ENCODE results near the gene MYO1D.

MYO1D gene

DNA sequence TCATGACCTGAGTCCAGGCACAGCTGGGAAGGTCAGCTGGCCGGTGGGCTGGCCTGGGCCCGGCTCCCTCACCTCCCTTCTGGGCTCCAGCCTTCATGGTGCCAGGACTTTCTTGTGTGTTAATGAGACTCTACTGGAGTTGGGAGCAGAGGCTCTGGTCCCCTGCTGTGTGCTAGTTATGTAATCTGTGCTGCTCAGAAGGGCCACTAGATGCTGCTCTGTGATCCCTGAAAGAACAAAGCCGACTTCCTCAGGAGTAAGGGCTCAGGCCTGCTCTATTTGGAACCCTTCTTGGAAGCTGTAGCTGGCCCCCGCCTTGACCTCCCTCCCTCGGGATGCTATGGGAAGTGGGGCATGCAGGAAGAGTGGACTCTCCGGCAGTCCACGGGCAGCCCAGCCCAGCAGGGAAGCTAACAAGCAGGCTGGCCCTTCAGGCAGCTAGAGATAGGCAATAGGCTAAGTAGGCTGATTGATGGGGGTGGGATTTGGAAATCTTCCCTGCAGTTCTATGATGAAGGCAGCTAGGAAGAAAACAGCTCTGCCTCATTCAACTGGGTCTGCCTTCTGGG, 393.4 kb downstream of the MYO1D start:
- no peak overlapping the region for H3K27ac Mint-ChIP-seq
- H3K9me3 Mint-ChIP-seq, result no peaks in the 10 kb centered on the region
- H3K4me3 Mint-ChIP-seq, result no peak overlapping the region
- H3K27me3 Mint-ChIP-seq (ENCODE audit: low read depth), result peaks cover 3% of the 10 kb centered on the region
- H3K36me3 Mint-ChIP-seq (ENCODE audit: low read depth), result peaks cover 32% of the 10 kb centered on the region
- H3K4me1 Mint-ChIP-seq (ENCODE audit: low read depth), result peaks cover 13% of the 10 kb centered on the region

DNA sequence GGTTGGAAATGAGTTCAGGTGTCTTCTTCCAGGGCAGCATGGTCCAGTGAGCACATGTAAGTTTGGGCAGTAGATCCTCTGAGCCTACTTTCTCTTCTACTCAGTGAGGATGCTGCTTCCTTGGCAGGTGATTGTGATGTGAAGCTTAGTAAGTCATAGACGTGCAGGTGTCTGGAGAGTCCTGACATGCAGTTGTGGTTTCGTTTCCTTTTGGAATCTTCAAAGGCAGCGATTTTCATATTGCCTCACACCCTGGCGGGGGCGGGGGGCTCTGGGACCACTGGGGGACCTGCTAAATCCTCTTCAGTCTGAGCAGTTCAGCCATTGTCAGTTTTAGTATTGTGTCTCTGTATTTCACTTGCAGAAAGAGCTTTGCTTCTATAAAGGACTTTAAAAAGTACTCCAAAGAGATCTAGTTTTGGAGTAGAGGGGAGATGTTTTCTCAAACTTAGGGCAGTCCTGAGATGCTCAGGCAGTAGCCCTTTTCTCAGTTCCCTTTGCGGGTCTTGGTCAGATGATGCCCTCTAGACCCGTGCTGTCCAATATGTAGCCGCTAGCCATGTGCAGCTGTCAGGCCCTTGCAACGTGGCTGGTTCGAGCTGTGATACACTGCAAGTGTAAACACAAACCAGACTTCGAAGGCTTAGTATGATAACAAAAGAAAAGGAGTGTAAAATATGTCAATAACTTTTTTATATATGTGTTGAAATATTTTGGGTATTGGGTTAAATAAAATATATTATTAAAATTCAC, 394.2 kb downstream of the MYO1D start:
- H3K4me1 Mint-ChIP-seq (ENCODE audit: low read depth), result peaks cover 7% of the 10 kb centered on the region
- peaks cover 3% of the 10 kb centered on the region for H3K27me3 Mint-ChIP-seq (ENCODE audit: low read depth)
- no peak overlapping the region for H3K27ac Mint-ChIP-seq
- no peaks in the 10 kb centered on the region for H3K9me3 Mint-ChIP-seq
- peaks cover 35% of the 10 kb centered on the region for H3K36me3 Mint-ChIP-seq (ENCODE audit: low read depth)
- H3K4me3 Mint-ChIP-seq, result no peak overlapping the region

DNA sequence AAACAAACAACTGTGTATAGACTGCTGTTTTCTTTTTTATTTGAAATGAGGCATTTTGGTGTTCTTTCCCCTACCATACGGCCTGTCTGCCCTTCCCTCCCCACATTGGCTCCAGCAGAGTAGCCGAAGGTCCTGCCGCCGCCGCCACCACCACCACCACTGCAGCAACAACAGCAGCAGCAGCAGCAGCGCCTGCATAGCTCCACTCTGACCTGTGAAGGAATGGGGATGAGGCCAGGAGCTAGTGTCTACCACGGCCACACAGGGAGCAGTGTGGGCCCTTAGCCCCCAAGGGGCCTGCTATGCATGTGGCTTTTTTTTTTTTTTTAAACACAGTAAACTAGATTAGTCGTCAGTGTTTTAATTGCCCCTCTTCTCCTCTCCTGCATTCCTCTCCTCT, 395.7 kb downstream of the MYO1D start:
- Mint-ChIP-seq H3K9me3 (no peaks in the 10 kb centered on the region), H3K4me1 (ENCODE audit: low read depth) (peaks cover 4% of the 10 kb centered on the region), H3K36me3 (ENCODE audit: low read depth) (peaks cover 41% of the 10 kb centered on the region), H3K27ac (no peak overlapping the region), H3K4me3 (no peak overlapping the region), H3K27me3 (ENCODE audit: low read depth) (peaks cover 3% of the 10 kb centered on the region)

DNA sequence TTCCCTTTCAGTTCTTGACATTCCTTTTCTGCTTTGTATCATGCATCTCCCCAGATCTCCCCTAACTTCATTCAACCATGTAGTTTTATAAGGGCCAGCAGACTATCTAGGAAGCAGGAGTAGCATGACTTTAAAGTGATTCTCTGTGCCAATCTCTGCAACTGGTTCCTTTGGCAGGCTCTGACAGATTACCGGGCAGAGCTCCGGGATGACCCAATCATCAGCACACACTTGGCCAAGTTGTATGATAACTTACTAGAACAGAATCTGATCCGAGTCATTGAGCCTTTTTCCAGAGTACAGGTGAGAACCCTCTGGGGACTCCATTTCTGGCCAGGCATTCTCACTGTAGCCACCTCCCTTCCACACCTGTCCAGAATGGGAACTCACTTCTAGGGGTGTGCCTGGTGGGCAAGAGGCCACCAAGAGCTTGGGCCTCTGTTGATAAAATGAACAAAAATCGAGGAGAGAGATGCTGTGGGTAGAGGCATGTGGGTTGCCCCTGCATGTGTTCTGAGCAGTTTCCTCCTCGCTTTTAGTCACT, 397.8 kb downstream of the MYO1D start:
- no peaks in the 10 kb centered on the region for H3K9me3 Mint-ChIP-seq
- H3K4me3 Mint-ChIP-seq, result no peak overlapping the region
- H3K27ac Mint-ChIP-seq, result no peak overlapping the region
- peaks cover 52% of the 10 kb centered on the region for H3K36me3 Mint-ChIP-seq (ENCODE audit: low read depth)
- H3K4me1 Mint-ChIP-seq (ENCODE audit: low read depth), result no peaks in the 10 kb centered on the region
- no peaks in the 10 kb centered on the region for H3K27me3 Mint-ChIP-seq (ENCODE audit: low read depth)

DNA sequence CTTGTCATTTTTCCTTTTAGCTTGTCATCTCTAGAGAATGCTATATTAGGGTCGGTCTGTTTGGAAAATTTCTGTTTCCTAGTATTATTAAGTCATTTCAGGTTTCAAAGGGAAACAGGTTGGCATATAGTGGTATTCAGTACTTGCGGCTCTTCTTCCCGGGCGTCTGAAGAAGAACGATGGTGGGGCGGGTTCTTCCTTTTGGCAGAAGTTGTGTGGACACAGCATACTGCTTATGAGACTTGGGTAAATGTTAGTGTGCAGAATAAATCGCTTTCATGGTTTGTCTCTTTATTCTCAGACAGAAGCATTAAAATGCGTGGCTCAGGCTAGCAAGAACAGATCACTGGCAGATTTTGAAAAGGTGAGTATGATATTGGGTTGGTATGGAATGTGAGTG, 399.7 kb downstream of the MYO1D start:
- Mint-ChIP-seq H3K9me3 (no peaks in the 10 kb centered on the region), H3K4me1 (ENCODE audit: low read depth) (no peaks in the 10 kb centered on the region), H3K27ac (no peak overlapping the region), H3K36me3 (ENCODE audit: low read depth) (peaks cover 57% of the 10 kb centered on the region), H3K27me3 (ENCODE audit: low read depth) (no peaks in the 10 kb centered on the region), H3K4me3 (no peak overlapping the region)

DNA sequence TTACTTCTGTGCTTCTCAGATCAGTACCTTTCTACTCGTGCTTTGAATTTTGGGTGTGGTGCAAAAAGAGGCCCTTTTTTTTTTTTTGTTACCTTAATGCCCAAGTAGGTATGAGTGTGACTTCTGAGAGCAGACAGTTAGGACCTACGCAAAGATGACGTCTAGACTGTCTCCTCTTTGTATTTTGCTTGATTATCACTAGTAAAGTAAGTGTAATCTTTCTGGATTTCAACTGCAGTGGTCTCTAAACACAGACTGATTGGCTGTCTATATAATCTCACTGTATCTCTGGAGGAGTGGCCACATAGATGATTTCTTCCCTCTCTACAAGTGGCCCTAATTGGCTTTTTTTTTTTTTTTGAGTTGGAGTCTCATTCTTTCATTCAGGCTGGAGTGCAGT, 401.7 kb downstream of the MYO1D start:
- H3K27me3 Mint-ChIP-seq (ENCODE audit: low read depth), result no peaks in the 10 kb centered on the region
- H3K27ac Mint-ChIP-seq, result no peak overlapping the region
- peaks cover 61% of the 10 kb centered on the region for H3K36me3 Mint-ChIP-seq (ENCODE audit: low read depth)
- H3K4me1 Mint-ChIP-seq (ENCODE audit: low read depth), result peaks cover 2% of the 10 kb centered on the region
- H3K4me3 Mint-ChIP-seq, result no peak overlapping the region
- H3K9me3 Mint-ChIP-seq, result no peaks in the 10 kb centered on the region

DNA sequence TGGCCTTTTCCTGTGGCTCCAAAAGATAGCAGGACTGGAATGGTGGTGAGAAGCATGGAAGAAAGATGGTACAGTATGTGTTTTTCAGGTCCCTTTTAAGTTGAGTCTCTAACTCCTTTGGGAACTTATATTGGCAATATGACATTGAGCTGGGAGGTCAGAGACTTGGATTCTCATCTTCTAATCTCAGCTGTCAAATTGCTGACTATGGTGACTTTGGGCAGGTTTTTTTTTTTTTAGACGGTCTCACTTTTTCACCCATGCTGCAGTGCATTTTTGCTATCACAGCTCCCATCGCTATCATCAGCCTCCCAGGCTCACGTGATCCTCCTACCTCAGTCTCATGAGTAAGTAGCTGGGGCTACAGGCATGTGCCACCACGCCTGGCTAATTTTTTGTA, 405.3 kb downstream of the MYO1D start:
- peaks cover 2% of the 10 kb centered on the region for H3K4me1 Mint-ChIP-seq (ENCODE audit: low read depth)
- no peaks in the 10 kb centered on the region for H3K9me3 Mint-ChIP-seq
- H3K27ac Mint-ChIP-seq, result no peak overlapping the region
- no peak overlapping the region for H3K4me3 Mint-ChIP-seq
- no peaks in the 10 kb centered on the region for H3K27me3 Mint-ChIP-seq (ENCODE audit: low read depth)
- peaks cover 55% of the 10 kb centered on the region for H3K36me3 Mint-ChIP-seq (ENCODE audit: low read depth)

DNA sequence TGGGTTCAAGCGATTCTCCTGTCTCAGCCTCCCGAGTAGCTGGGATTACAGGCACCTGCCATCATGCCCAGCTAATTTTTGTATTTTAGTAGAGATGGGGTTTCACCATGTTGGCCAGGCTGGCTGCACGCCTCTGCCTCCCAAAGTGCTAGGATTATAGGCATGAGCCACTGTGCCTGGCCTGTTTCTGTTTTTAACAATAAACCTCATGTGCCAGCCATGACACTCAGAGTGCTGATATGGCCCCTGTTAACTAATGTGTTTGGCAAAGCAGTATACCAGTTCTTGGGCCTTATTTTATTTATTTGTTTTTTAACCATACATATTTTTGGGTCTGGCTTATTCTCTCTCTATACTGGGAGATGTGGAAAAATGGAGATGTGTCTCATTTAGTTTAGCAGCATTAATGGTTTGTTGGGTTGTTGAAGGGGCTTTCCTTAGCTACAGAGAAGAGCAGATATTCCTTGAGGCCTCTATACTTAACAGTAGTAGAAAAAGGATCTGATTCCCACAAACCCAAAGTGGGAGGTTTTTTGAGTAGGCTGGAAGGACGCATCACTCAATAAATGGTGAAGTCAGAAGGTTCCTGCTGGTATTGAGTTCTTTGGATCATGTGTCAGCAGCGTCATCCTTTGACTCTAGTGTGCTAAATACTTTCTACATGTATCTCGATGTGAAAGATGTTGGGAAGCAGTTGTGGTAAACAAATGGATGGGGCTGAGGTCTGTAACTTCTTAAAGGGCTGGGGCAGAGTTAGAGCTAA, 406.3 kb downstream of the MYO1D start:
- H3K36me3 Mint-ChIP-seq (ENCODE audit: low read depth), result peaks cover 58% of the 10 kb centered on the region
- H3K4me1 Mint-ChIP-seq (ENCODE audit: low read depth), result peaks cover 2% of the 10 kb centered on the region
- H3K4me3 Mint-ChIP-seq, result no peak overlapping the region
- no peaks in the 10 kb centered on the region for H3K27me3 Mint-ChIP-seq (ENCODE audit: low read depth)
- no peaks in the 10 kb centered on the region for H3K9me3 Mint-ChIP-seq
- H3K27ac Mint-ChIP-seq, result no peak overlapping the region

DNA sequence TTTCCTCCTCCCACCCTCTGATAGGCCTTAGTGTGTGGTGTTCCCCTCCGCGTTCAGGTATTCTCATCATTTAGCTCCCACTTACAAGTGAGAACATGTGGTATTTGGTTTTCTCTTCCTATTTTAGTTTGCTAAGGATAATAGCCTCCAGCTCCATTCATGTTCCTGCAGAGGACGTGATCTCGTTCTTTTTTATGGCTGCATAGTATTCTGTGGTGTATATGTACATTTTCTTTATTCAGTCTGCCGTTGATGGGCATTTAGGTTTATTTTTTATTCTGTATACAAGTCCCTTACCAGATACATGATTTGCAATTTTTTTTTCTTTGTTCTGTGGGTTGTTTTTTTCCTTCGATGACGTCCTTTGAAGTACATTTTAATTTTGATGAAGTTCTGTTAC, 409.0 kb downstream of the MYO1D start:
- Mint-ChIP-seq H3K27me3 (ENCODE audit: low read depth) (no peaks in the 10 kb centered on the region), H3K4me1 (ENCODE audit: low read depth) (peaks cover 2% of the 10 kb centered on the region), H3K9me3 (no peaks in the 10 kb centered on the region), H3K36me3 (ENCODE audit: low read depth) (peaks cover 49% of the 10 kb centered on the region), H3K4me3 (no peak overlapping the region), H3K27ac (no peak overlapping the region)

DNA sequence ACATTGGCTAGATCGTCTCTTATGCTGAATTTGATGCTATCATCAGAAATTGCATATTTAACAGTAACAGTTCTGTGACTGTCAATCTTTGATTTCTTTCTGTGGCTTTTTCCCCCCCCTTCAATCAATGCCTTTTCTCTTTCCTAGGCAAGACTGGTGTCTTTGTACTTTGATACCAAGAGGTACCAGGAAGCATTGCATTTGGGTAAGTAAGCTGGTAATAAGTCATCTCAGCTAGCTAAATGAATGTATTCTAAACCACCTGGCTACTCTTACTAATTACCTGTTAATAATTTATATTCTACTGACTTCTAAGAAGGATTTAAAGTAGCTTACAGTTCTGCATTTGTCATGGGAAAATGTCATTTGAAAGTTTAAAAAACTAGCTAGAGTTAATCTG, 412.6 kb downstream of the MYO1D start:
- no peaks in the 10 kb centered on the region for H3K27me3 Mint-ChIP-seq (ENCODE audit: low read depth)
- H3K9me3 Mint-ChIP-seq, result no peaks in the 10 kb centered on the region
- H3K4me1 Mint-ChIP-seq (ENCODE audit: low read depth), result peaks cover 9% of the 10 kb centered on the region
- H3K36me3 Mint-ChIP-seq (ENCODE audit: low read depth), result peaks cover 45% of the 10 kb centered on the region
- no peak overlapping the region for H3K4me3 Mint-ChIP-seq
- H3K27ac Mint-ChIP-seq, result no peak overlapping the region

DNA sequence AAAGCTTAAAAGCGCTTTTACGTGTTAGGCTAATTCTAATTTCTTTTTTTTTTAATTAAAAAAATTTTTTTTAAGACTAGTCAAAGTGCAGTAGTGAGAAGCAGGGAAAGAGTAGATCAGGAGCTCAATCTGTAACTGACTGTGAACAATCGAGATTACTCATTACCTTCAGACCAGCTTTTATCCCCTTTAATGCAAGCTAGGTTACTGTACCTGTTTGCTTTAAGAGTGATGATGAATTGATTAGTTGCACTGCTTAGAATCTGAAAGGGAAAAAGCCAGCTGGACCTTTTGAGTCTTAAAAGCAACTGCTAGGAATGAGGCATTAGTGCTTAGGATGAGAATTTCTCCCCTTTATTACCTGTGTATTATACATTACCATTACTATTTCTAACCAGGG, 413.6 kb downstream of the MYO1D start:
- Mint-ChIP-seq H3K4me3 (no peak overlapping the region), H3K9me3 (no peaks in the 10 kb centered on the region)

DNA sequence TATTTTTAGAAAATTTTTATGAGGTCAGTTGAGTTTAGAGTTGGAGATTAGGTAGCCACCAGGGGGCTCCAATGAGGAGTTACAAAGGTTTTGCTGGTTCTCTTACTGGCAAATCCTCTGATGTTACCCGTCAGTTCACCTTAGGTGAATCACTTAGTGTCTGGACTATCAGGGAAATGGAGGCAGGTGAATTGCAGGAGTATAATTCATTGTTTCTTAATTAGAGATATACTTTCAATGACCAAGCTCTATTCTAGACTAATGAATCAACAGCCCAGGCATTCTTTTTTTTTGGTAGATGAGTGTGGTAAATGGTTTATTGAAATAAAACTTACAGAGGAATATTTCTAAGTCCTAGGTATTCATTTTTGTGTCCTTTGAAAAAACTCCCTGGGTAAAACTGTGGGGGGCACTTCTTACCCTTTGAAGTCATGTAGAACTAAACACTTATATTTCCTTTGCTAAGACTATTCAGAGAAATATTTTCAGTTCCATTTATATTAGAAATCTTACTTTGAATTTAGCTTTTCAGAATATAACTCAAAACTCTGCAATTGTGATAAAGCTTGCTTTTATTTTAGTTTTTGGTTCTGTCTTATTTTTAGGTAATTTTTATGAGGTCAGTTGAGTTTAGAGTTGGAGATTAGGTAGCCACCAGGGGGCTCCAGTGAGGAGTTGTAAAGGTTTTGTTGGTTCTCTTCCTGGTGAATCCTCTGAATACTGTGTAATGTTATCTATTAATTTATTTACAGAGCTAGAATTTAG, 414.9 kb downstream of the MYO1D start:
- H3K4me1 Mint-ChIP-seq (ENCODE audit: low read depth), result peaks cover 15% of the 10 kb centered on the region
- no peaks in the 10 kb centered on the region for H3K9me3 Mint-ChIP-seq
- no peaks in the 10 kb centered on the region for H3K27me3 Mint-ChIP-seq (ENCODE audit: low read depth)
- H3K4me3 Mint-ChIP-seq, result no peak overlapping the region
- H3K27ac Mint-ChIP-seq, result peak overlapping the region; percentile 38
- peaks cover 42% of the 10 kb centered on the region for H3K36me3 Mint-ChIP-seq (ENCODE audit: low read depth)

More for the DNA sequence above, 413.6 kb downstream of the MYO1D start:
- Mint-ChIP-seq H3K36me3 (ENCODE audit: low read depth) (peaks cover 42% of the 10 kb centered on the region), H3K4me1 (ENCODE audit: low read depth) (peaks cover 11% of the 10 kb centered on the region), H3K27ac (no peak overlapping the region), H3K27me3 (ENCODE audit: low read depth) (no peaks in the 10 kb centered on the region)

DNA sequence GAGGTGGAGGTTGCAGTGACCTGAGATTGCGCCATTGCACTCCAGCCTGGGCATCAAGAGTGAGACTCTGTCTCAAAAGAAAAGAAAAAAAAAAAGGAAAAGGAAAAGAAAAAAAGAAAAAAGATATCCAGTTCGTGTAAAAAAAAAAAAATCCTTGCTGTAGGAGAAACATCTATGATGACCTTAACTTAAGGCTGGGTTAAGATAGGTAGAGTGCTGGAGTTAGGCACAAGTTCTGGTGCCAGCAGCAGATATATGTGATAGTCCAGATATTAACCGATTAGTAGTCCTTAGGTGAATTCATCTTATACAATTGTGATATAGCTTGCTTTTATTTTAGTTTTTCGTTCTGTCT, 415.4 kb downstream of the MYO1D start:
- no peaks in the 10 kb centered on the region for H3K9me3 Mint-ChIP-seq
- peaks cover 16% of the 10 kb centered on the region for H3K4me1 Mint-ChIP-seq (ENCODE audit: low read depth)
- H3K27ac Mint-ChIP-seq, result peak overlapping the region; percentile 38
- peaks cover 45% of the 10 kb centered on the region for H3K36me3 Mint-ChIP-seq (ENCODE audit: low read depth)
- no peaks in the 10 kb centered on the region for H3K27me3 Mint-ChIP-seq (ENCODE audit: low read depth)
- no peak overlapping the region for H3K4me3 Mint-ChIP-seq

DNA sequence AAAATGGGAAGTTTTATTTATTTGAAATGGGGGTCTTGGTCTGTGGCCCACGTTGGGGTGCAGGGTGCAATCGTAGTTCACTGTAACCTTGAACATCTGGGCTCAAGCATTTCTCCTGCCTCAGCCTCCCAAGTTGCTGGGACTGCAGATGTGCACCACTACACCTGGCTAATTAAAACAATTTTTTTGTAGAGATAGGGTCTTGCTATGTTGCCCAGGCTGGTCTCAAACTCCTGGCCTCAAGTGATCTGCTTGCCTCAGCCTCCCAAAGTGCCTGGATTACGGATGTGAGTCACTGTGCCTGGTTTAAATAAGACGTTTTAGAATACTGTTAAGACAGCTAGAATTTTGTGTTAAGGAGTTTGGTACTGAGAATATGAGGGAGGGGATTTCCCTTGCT, 416.9 kb downstream of the MYO1D start:
- Mint-ChIP-seq H3K27me3 (ENCODE audit: low read depth) (no peaks in the 10 kb centered on the region), H3K9me3 (no peaks in the 10 kb centered on the region), H3K4me3 (no peak overlapping the region), H3K27ac (no peak overlapping the region), H3K4me1 (ENCODE audit: low read depth) (peaks cover 18% of the 10 kb centered on the region), H3K36me3 (ENCODE audit: low read depth) (peaks cover 42% of the 10 kb centered on the region)

Measured in T-helper 1 cell treated with Interleukin-12 subunit alpha and Interleukin-12 subunit beta and Interleukin-4 antibody, amounts not matched to agents 30 μg/mL and 1 μg/mL, for 36 hours (primary cell).